ENCODE measurements around the gene AGBL4.

The AGBL4 gene

DNA sequence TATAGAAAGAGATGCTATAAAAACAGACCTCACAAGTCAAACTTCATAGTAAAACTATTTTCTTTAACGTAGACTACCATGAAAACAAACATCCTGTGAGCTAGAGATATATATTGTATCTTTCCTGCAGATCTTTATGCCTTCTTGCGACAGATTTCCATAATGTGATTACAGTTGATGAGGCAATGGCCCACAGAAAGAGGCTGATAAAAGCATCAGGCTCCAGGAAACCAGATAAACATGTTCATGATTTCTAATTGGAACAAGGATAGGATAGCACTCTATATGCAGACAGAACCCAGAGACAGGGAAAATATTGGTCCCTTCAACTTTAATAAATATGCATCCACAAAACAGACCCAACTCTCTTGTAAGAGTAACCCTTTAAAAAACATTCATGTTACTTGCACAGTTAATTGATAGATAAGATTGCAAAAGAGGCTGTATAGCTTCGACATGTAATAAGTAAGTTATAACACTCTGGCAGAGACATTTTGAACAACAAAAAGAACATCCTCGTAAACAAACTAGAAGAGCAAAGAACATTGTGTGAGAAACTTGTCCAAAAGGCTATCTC lies 329.4 kb downstream of the AGBL4 start:
- DNase-seq, result no peak

DNA sequence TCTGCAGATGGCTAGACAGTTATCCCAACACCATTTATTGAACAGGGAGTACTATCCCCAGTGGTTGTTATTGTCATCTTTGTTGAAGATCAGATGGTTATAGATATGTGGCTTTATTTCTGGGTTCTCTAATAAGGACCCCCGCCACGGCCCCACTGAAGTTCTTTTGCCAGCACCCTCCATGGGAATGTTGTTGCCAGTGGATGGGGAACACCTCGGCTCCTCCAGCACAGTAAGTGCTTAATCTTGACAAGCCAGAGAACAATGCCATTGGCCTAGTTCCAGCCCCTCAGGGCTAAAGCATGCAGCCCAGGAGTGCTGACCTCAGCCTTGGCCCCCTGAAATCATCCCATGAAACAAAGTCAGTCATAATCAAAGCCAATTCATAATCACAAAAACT lies 337.6 kb downstream of the AGBL4 start:
- no peak for DNase-seq

DNA sequence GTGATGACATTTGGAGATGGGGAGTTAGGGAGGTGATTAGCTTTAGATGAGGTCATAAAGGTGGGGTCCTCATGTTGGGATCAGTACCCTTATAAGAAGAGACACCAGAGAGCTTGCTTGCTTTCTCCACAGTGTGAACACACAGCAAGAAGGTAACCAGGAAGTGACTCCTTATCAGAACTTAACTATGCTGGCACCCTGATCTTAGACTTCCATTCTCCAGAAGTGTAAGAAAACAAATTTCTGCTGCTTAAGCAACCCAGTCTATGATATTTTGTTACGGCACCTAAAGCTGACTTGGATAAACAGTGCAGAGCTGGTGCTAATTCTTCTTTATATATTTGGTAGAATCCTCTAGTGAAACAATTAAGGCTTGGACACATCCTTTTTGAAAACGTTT lies 346.0 kb downstream of the AGBL4 start:
- DNase-seq, result no peak

DNA sequence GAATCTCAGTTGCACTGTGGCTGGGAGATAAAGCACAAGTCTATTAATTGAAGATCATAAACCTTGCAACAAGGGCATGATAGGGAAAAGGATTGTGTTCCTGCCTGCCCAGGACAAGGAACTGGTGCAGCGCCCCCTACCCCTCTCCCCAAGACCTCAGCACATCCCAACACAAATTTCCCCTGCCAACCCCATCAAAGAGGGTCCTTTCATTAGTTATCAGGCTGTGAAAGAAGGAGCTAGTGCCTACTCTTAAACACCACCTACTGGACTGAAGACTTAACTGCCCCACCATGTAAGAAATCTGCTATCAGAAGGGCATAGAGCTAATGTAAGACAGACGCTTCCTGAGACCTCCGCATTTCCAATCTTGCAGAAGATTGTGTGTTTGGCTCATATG lies 372.6 kb downstream of the AGBL4 start:
- no peak for DNase-seq

DNA sequence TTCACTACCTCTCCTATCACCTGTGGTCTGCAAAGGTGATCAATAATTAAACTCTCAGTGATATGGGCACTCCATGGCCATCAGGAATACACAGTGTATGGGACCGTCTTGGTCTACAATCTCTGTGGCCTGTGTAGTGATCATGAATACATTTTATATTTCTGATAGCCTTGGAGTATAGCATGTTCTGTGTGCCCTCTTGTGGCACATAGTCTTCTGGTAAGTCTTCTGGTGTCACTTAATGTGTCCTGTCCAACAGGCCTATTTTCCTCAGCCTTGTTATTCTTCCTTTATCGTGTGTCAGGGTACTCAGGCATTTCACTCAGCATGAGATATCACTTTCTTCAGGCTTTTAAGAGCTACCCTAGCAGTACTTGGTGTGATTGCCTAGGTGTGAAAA lies 393.6 kb downstream of the AGBL4 start:
- no peak for DNase-seq

DNA sequence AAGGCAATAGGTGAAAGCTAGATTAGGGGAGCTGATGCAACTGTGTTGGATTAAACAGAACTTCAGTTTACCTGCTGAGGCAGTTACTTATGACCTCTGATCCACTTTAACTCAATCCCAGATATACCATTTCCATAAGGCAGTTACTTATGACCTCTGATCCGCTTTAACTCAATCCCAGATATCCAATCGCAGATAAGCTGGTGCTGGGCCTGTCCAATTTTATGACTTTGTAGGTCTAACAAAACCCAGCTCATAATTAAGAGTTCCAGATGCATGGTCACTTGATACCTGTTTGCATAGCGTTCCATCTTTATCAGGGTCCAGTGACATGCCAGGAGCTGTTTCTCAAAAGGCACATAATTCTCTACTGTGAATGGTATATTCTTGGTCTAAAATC lies 396.0 kb downstream of the AGBL4 start:
- no peak for DNase-seq

DNA sequence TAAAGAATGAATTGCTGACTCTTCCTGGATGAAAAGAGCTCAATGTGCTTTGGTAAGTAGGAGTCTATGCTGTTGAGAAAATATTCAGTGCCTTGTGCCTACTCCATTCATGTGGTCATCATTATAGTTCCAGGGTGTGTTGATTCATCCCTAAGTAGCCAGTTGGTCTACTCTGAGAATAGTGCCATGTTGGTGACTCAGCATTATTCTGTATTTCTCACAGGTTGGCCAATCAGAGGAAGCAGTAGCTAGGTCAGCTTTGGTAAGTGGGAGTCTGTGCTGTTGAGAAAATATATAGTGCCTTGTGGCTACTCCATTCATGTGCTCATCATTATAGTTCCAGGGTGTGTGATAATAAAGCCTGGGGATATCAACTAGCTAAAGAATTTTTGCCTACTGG lies 397.3 kb downstream of the AGBL4 start:
- DNase-seq, result no peak

DNA sequence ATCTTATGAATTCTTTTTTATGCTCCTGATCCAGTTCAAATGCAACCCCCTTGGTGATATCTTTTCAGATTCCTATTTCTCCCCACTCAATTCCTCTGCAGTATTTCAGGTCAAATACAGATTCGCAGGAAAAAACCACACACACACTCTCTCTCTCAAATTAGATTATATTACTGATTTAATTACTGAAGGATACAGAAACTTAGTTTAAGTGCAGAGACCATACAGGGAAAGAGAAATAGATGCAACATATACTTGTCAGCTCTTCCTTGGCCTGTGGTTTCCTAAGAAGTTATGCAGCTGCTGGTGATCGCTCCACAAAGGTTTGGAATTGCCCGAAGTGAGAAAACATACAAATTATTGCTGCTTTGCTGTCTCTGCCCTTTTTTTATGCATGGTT lies 400.9 kb downstream of the AGBL4 start:
- DNase-seq, result no peak

DNA sequence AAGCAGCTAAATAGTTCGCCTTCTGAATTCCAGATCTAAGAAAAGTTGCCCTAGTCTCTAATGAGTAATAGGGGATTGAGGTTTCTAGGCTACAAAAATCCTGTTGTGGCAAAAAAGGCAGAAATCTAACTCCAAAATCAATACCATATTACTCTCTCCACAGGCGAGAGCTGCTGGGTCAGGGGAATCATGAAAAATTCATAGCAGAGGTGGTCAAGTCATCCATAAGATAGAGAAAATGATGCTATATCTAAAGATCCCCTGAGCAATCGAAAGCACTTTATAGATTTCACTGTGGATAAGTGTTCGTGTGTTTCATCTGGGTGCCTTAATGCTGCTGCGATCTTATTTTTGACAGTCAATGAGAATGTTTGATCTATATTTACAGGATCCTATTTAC lies 417.7 kb downstream of the AGBL4 start:
- no peak for DNase-seq

DNA sequence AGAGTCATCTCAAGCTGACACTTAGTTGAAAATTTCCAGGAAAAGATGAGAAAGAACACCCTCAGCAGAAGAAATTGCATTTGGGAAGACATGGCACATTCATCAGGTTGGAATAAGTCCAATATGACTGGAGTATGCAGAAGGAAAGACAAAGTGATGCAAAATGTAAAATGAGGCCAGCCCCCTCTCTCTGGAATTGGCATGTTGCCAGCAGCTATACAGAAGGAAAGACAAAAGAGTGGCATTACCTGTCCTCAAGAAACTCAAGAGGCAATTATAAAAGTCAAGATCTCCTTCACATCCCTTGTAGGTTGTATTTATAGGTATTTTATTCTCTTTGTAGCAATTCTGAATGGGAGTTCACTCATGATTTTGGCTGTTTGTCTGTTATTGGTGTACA lies 426.3 kb downstream of the AGBL4 start:
- no peak for DNase-seq

DNA sequence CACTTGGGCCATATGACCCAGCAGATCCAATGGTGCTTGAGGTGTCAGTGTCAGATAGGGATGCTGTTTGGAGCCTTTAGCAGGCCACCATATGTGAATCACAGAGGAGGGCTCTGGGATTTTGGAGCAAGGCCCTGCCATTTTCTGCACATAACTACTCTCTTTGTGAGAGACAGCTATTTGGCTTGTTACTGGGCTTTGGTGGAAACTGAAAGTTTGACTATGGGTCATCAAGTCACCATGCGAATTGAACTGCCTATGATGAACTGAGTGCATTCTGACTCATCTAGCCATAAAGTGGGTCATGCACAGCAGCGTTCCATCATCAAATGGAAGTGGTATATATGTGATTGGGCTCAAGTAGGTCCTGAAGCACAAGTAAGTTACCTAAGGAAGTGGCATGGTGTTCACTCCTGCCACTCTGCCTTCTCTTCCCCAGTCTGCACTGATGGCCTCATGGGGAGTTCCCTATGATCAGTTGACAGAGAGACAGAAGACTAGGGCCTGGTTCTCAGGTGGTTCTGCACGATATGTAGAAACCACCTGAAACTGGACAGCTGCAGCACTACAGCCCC lies 447.3 kb downstream of the AGBL4 start:
- DNase-seq, result no peak

DNA sequence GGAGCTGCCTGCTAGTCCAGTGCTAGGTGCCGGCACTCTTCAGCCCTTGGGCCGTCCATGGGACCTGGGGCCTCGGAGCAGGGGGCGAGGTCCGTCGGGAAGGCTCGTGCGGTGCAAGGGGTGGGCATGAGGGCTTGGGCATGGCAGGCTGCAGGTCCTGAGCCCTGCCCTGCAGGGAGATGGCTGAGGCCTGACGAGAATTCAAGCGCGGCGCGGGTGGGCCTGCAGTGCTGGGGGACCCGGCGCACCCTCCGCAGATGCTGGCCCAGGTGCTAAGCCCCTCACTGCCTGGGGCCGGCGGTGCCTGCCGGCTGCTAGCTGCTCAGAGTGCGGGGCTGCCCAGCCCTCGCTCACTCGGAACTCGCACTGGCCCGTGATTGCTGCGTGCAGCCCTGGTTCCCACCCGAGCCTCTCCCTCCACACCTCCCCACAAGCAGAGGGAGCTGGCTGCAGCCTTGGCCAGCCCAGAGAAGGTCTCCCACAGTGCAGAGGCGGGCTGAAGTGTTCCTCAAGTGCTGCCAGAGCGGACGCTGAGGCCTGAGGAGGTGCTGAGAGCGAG lies 467.0 kb downstream of the AGBL4 start:
- no peak for DNase-seq

DNA sequence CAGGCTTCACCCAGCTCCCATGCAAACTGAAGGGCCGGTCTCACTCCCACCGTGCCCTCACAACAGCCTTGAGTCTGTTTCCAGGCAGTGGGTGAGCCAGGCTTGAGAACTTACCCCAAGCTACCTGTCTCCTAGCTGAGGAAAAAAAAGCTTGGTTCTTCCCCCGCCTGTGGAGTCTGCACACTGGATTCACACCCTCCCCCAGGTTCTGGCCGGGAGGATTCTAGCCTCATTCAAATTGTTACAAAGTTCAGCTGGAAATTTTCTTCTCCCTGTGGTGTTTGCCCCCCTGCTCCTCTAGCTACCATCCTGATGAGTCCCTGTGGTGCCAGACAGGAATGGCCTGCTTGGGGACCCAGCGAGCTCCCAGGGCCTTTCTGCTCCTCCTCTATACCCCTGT lies 471.7 kb downstream of the AGBL4 start:
- no peak for DNase-seq

DNA sequence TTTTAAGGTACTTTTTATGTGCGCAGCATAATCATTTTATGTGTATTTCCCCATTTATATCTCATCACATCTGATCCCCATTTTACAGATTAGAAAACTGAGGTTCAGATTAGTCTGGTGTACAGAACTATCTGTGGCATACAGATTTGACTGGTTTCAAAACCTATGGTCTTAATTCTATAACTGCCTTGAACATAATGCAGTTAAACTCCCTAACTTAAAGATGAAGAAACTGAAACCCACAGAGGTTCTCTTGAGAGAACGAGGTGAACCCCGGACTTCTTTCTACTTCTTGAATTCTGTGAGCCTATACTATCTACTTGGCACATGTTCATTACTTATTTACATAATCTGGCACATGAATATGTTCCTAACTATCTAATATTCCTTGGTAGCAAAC lies 479.1 kb downstream of the AGBL4 start:
- no peak for DNase-seq

DNA sequence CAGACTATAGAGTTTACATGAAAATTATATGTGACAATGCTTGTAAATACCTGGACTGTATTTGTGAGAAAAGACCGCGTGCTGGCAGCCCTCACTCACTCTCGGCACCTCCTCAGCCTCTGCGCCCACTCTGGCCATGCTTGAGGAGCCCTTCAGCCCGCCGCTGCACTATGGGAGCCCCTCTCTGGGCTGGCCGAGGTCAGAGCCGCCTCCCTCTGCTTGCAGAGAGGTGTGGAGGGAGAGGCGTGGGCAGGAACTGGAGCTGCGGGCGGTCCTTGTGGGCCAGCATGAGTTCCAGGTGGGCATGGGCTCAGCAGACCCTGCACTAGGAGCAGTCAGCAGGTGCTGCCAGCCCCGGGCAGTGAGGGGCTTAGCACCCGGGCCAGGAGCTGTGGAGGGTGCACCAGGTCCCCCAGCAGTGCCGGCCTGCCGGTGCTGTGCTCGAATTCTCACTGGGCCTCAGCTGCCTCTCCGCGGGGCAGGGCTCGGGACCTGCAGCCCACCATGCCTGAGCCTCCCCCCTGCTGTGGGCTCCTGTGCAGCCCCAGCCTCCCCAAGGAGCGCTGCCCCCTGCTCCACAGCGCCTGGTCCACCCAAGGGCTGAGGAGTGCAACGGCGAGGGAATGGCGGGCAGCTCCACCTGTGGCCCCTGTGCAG lies 482.5 kb downstream of the AGBL4 start:
- no peak for DNase-seq

DNA sequence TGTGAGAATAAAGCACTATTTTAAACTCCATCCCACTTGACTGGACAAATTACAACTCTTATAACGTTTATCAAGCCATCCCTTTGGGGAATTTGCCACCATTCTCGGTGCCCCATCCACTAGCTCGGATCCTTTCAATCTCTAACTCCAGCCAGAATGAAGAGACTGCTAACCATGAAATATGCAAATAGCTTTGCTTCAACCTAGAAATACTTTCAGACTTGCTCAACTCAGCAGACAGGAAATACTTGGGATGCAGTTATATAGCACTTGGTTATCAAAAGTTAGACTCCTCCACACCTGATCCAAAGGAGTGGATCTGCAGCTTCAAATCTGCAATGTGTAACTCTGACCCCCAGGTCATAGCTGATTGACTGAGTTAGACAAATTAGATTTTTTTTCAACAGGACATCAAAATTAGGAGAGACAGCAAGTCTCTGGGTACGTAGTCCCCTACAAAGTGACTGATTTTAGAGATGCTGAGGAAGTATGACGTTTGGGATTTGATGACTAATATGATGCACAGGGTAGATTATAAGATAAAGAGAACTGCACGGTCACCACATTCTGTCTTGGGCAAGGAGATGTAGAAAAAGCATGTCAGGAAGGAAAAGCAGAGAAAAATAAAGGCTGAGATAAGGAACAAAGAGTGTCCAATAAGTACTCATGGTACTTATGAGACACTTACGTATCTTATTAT lies 496.0 kb downstream of the AGBL4 start:
- no peak for DNase-seq

DNA sequence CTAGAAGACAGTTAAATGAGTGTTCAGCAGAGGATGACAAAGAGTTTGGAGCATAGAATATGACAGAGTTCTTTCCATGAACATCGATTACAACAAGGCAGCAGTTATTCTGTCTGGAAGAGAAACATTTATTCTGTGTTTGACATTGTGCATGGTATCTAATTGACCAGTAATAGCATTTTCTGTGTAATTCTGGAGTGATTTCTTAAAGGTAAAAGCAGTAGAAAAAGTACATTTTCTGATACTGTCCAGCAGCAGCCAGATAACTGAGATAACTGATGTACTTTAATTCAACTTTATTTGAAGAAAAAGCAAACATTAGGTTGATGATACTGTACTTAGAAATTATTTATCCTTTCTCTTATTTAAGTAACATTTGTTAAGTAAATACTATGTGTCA lies 497.1 kb downstream of the AGBL4 start:
- DNase-seq, result no peak

DNA sequence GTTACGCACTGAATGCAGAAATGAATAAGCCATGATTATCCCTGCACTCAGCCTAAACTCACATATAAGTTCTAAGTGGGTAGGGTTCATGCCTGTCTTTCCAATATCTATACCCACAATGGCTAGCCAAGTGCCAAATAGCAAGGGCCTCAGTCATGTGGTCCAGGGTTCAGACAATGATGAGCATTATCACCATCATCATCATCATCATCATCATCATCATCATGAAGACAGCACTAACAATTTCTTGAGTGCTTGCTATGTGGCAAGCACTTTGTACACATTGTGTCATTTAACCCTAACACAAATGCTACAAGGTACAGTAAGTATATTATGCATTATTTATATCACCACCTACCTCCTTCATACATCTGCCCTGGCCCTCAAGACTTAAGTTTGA lies 500.0 kb downstream of the AGBL4 start:
- DNase-seq, result no peak

DNA sequence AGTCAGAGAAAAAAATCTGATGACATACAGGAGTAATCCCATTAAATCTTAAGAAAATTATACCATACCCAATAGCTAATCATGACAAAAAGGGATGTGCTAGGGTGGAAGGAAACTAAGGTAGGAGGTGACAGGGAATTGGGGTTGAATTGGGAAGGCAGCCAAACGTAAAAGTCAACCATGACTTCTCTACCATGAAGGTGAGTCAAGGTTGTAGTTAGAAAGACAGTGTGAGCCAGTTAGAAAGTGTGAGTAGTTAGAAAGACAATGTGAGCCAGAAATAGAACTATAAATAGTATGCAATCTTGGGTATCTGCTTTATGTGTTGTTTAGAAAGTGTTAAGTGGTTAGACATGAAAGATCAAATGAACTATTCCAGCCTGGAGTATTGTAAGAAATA lies 556.8 kb downstream of the AGBL4 start:
- DNase-seq, result no peak

DNA sequence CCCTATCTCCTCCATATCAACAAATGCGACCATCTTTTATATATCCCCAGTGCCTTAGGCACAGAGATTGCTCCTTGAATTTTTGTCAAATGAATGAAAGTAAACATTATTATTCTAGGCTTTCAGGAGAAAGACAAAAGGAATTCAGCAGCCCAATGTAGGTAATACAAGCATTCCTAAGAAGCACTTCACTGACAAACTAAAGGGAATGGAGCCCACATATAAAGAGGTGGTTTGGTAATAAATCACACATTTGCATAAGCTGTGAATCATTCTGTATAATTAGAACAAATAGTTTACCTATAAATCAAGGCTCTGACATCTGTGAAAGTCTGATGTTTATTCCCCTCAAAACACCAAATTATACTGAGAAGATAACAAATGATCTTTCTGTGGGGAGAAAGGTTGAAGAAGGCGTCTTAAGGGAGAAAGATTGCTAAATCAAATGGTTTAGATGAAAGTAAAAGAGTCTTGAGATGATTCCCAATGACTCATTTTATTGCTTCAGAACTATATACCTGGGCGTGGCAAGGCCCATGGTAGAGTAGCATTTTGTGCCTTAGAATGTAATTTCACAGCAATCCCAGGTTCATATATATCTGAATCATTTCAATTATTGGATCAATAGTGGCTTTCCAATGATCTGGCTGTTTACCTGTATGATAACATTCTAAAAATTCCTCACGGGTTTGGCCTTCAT lies 558.1 kb downstream of the AGBL4 start:
- DNase-seq, result no peak

DNA sequence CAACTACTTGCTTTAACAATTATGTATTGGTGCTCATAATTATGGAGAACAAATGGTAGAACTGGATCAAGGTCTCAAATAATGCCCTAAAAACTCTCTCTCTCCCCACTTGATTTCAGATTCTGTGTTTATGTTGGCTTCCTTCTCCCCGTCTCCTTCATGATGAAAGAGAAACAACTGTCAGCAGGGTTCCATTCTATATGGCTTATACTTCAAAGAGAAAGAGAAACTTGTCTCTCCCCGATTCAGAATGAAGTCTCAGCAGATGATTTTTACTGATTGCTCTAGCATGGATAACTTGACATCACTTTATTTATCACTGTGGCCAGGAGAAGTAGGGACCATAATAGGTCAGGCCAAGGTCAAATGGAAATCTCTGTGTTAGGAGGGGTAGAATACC lies 575.6 kb downstream of the AGBL4 start:
- no peak for DNase-seq

DNA sequence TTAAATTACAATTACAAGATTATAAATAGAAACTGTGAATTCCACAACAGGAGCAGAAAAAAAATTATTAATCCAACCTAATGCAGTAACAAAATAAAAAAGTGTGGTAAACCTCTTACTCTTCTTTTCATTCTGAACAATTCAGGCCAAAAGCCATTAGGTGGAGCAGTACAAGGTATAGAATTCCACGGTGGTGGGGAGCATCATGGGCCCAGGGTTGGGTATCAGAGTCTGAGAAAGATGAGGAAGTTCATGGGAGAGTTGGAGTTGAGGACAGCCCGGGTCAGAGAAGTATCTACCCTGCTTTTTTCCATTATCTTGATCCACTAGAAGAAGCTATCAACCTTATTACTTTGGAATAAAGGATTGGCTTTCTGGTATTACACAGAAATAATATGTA lies 586.9 kb downstream of the AGBL4 start:
- no peak for DNase-seq

DNA sequence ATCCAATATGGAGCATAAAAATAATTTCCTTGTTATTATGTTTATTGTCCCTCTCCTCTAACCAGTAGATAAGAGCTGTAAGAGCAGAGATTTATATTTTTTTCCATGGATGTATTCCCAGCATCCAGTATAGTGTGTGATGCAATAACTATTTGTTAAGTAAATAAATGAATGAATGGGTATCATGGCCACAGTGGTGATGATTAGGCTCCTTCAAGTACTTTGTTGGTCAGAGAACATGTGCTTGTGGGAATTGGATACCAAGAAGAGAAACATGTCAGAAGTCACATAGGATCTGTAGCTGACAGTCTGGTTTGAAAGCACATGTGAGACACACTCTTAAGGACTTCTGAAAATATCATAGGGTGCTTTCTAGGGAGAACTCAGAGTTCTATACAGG lies 588.5 kb downstream of the AGBL4 start:
- no peak for DNase-seq
